ENCODE results near the gene DLG2. TPM values are rescaled to one million over a fixed set of nuclear protein-coding genes. Genes with fewer than 3 reads are reported as not detected.
"Not testable (repeated sequence)": the region's sequence is repeated elsewhere in the genome, so short reads cannot be mapped to it uniquely, and the experiment has no call there.

The DLG2 gene
- total and polyA plus RNA-seq, 4 donors = 0.30 to 5.5 (median 0.68) TPM

DNA sequence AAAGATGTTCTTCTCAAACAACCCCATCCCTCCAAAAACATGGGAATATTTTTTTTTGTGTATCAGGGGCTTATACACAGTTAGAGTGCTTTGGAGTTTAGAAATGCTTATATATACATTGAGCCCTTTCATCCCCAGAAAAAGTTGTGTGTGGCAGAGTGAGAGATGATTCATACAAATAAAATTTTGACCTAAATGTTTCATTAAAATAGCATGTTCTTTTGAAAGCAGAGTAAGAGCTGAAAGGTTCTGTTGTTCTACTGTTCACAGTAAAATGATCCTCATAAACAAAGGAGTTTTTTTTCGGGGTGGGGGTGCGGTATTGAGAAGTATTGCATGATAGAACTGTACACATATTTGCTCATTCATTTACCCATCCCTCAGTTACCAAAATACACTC, 512.4 kb downstream of the DLG2 start:
- H3K27ac ChIP-seq (ENCODE audit: low read depth in 1 of 2, low read length in 2 of 2) = no peak overlapping the region
- H3K4me1 ChIP-seq (ENCODE audit: control insufficient read depth in 4 of 4, insufficient read depth in 4 of 4, low read length in 3 of 4) = no peaks in the 10 kb centered on the region
- no peak overlapping the region for H3K4me3 ChIP-seq (ENCODE audit: low read depth in 1 of 3, low read length in 3 of 3)
- H3K27me3 ChIP-seq (ENCODE audit: control insufficient read depth in 4 of 4, insufficient read depth in 4 of 4, low read length in 3 of 4) = no peaks in the 10 kb centered on the region
- H3K36me3 ChIP-seq (ENCODE audit: control insufficient read depth in 4 of 4, insufficient read depth in 3 of 4, low read depth in 1 of 4, low read length in 3 of 4) = no peaks in the 10 kb centered on the region
- no peak for DNase-seq (ENCODE audit: low spot score)
- H3K9ac ChIP-seq (ENCODE audit: low read depth in 1 of 2, low read length in 2 of 2) = no peak overlapping the region
- WGBS = 82% methylated on average over 2 of the region's 2 CpGs
- TF ChIP-seq ATF3 (IDR thresholded peaks at IDR 0.05) (no peak), SP1 (IDR thresholded peaks at IDR 0.05) (no peak), NR2F2 (IDR thresholded peaks at IDR 0.05) (no peak), HNF4G (IDR thresholded peaks at IDR 0.05) (no peak)
- H3K9me3 ChIP-seq (ENCODE audit: control insufficient read depth in 4 of 4, low read length in 3 of 4) = no peaks in the 10 kb centered on the region

DNA sequence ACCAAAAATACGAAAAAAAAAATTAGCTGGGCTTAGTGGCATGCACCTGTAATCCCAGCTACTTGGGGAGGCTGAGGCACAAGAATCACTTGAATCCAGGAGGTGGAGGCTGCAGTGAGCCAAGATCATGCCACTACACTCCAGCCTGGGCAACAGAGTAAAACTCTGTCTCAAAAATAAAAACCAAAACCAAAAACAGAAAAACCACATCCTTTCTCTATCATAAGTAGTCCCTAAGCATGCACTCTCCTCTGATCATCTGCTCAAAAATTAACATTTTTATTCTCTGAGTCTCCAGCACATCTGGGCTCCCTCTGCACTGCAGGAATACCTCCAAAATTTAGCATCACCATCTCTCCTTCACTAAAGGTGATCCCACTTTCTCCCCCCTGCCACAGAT, 516.9 kb downstream of the DLG2 start:
- not testable (repeated sequence) for H3K36me3 ChIP-seq (ENCODE audit: control insufficient read depth in 4 of 4, insufficient read depth in 3 of 4, low read depth in 1 of 4, low read length in 3 of 4); H3K27me3 ChIP-seq (ENCODE audit: control insufficient read depth in 4 of 4, insufficient read depth in 4 of 4, low read length in 3 of 4); H3K4me3 ChIP-seq (ENCODE audit: low read depth in 1 of 3, low read length in 3 of 3); H3K27ac ChIP-seq (ENCODE audit: low read depth in 1 of 2, low read length in 2 of 2); H3K4me1 ChIP-seq (ENCODE audit: control insufficient read depth in 4 of 4, insufficient read depth in 4 of 4, low read length in 3 of 4); H3K9ac ChIP-seq (ENCODE audit: low read depth in 1 of 2, low read length in 2 of 2); H3K9me3 ChIP-seq (ENCODE audit: control insufficient read depth in 4 of 4, low read length in 3 of 4); DNase-seq (ENCODE audit: low spot score)
- 71% methylated on average over 1 of the region's 1 CpG for WGBS

GRCh38 chr11:85109141-85109540, 518.0 kb downstream of the DLG2 start:
- Histone ChIP-seq H3K27me3 (ENCODE audit: control insufficient read depth in 4 of 4, insufficient read depth in 4 of 4, low read length in 3 of 4) (no peaks in the 10 kb centered on the region), H3K27ac (ENCODE audit: low read depth in 1 of 2, low read length in 2 of 2) (no peak overlapping the region), H3K4me3 (ENCODE audit: low read depth in 1 of 3, low read length in 3 of 3) (no peak overlapping the region), H3K9me3 (ENCODE audit: control insufficient read depth in 4 of 4, low read length in 3 of 4) (no peaks in the 10 kb centered on the region), H3K9ac (ENCODE audit: low read depth in 1 of 2, low read length in 2 of 2) (no peak overlapping the region), H3K36me3 (ENCODE audit: control insufficient read depth in 4 of 4, insufficient read depth in 3 of 4, low read depth in 1 of 4, low read length in 3 of 4) (no peaks in the 10 kb centered on the region), H3K4me1 (ENCODE audit: control insufficient read depth in 4 of 4, insufficient read depth in 4 of 4, low read length in 3 of 4) (no peaks in the 10 kb centered on the region)
- no peak for DNase-seq (ENCODE audit: low spot score)
- TF ChIP-seq HNF4A (conservative IDR thresholded peaks at IDR 0.05) (no peak), YY1 (IDR thresholded peaks at IDR 0.05) (no peak), FOXA1 (IDR thresholded peaks at IDR 0.05) (no peak), JUND (IDR thresholded peaks at IDR 0.05) (no peak), RAD21 (IDR thresholded peaks at IDR 0.05) (no peak), MAX (IDR thresholded peaks at IDR 0.05) (no peak), CTCF (IDR thresholded peaks at IDR 0.05; ENCODE audit: low read depth, low read length, missing input control) (no peak), RXRA (IDR thresholded peaks at IDR 0.05) (no peak)
- WGBS = 76% methylated on average over 4 of the region's 4 CpGs

- H3K36me3 ChIP-seq (ENCODE audit: control insufficient read depth in 4 of 4, insufficient read depth in 3 of 4, low read depth in 1 of 4, low read length in 3 of 4) = no peaks in the 10 kb centered on the region
- no peaks in the 10 kb centered on the region for H3K27me3 ChIP-seq (ENCODE audit: control insufficient read depth in 4 of 4, insufficient read depth in 4 of 4, low read length in 3 of 4)
- no peaks in the 10 kb centered on the region for H3K4me1 ChIP-seq (ENCODE audit: control insufficient read depth in 4 of 4, insufficient read depth in 4 of 4, low read length in 3 of 4)
- H3K9ac ChIP-seq (ENCODE audit: low read depth in 1 of 2, low read length in 2 of 2) = no peak overlapping the region
- no peaks in the 10 kb centered on the region for H3K9me3 ChIP-seq (ENCODE audit: control insufficient read depth in 4 of 4, low read length in 3 of 4)
- no peak overlapping the region for H3K4me3 ChIP-seq (ENCODE audit: low read depth in 1 of 3, low read length in 3 of 3)
- TF ChIP-seq TAF1 (conservative IDR thresholded peaks at IDR 0.05) (no peak), HNF4G (IDR thresholded peaks at IDR 0.05) (no peak), SP1 (IDR thresholded peaks at IDR 0.05) (no peak), REST (IDR thresholded peaks at IDR 0.05) (no peak), JUND (IDR thresholded peaks at IDR 0.05) (no peak), FOXA2 (IDR thresholded peaks at IDR 0.05) (no peak), ZBTB33 (IDR thresholded peaks at IDR 0.05) (no peak), GABPA (IDR thresholded peaks at IDR 0.05 in 1 of 2, conservative IDR thresholded peaks at IDR 0.05 in 1 of 2) (no peak)
- H3K27ac ChIP-seq (ENCODE audit: low read depth in 1 of 2, low read length in 2 of 2) = no peak overlapping the region
- no peak for DNase-seq (ENCODE audit: low spot score)
Observed at GRCh38 chr11:85105868-85106267, 521.3 kb downstream of the DLG2 start.
